Measurements from ENCODE around the gene ATP10A.

DNA sequence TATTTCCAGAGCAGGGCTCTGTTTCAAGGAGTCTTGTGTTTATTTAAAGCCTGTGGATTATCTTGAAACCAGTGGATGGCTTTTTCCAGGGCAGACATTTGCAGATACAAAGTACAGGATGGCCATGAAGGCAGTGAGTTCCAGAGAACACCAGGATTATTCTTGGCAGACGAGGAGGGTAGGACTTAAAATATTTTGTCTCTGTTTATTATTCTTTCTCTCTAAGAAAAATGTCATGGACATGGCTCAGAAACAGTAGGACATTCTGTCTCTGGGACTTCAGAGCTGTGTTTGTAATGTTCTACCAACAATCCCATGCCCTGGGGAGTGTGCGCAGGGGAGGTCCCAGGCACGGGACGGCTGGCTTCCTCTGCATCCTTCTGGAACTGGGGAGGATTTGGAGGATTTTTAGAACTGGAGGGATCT lies 125.9 kb downstream of the ATP10A start:
- TF ChIP-seq, protein P1, sequence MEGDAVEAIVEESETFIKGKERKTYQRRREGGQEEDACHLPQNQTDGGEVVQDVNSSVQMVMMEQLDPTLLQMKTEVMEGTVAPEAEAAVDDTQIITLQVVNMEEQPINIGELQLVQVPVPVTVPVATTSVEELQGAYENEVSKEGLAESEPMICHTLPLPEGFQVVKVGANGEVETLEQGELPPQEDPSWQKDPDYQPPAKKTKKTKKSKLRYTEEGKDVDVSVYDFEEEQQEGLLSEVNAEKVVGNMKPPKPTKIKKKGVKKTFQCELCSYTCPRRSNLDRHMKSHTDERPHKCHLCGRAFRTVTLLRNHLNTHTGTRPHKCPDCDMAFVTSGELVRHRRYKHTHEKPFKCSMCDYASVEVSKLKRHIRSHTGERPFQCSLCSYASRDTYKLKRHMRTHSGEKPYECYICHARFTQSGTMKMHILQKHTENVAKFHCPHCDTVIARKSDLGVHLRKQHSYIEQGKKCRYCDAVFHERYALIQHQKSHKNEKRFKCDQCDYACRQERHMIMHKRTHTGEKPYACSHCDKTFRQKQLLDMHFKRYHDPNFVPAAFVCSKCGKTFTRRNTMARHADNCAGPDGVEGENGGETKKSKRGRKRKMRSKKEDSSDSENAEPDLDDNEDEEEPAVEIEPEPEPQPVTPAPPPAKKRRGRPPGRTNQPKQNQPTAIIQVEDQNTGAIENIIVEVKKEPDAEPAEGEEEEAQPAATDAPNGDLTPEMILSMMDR (IDR thresholded peaks at IDR 0.05), result no peak
- no peak for TF ChIP-seq ELF1 (IDR thresholded peaks at IDR 0.05)
- TF ChIP-seq, protein P2, sequence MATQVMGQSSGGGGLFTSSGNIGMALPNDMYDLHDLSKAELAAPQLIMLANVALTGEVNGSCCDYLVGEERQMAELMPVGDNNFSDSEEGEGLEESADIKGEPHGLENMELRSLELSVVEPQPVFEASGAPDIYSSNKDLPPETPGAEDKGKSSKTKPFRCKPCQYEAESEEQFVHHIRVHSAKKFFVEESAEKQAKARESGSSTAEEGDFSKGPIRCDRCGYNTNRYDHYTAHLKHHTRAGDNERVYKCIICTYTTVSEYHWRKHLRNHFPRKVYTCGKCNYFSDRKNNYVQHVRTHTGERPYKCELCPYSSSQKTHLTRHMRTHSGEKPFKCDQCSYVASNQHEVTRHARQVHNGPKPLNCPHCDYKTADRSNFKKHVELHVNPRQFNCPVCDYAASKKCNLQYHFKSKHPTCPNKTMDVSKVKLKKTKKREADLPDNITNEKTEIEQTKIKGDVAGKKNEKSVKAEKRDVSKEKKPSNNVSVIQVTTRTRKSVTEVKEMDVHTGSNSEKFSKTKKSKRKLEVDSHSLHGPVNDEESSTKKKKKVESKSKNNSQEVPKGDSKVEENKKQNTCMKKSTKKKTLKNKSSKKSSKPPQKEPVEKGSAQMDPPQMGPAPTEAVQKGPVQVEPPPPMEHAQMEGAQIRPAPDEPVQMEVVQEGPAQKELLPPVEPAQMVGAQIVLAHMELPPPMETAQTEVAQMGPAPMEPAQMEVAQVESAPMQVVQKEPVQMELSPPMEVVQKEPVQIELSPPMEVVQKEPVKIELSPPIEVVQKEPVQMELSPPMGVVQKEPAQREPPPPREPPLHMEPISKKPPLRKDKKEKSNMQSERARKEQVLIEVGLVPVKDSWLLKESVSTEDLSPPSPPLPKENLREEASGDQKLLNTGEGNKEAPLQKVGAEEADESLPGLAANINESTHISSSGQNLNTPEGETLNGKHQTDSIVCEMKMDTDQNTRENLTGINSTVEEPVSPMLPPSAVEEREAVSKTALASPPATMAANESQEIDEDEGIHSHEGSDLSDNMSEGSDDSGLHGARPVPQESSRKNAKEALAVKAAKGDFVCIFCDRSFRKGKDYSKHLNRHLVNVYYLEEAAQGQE (IDR thresholded peaks at IDR 0.05; ENCODE audit: low read depth, low read length), result no peak
- TF ChIP-seq EP300 (IDR thresholded peaks at IDR 0.05; ENCODE audit: borderline replicate concordance in 1 of 2, low read depth in 1 of 2, low read length in 1 of 2), result no peak
- no peak for TF ChIP-seq MXI1 (IDR thresholded peaks at IDR 0.05; ENCODE audit: low read depth, low read length)
- TF ChIP-seq, protein P3, sequence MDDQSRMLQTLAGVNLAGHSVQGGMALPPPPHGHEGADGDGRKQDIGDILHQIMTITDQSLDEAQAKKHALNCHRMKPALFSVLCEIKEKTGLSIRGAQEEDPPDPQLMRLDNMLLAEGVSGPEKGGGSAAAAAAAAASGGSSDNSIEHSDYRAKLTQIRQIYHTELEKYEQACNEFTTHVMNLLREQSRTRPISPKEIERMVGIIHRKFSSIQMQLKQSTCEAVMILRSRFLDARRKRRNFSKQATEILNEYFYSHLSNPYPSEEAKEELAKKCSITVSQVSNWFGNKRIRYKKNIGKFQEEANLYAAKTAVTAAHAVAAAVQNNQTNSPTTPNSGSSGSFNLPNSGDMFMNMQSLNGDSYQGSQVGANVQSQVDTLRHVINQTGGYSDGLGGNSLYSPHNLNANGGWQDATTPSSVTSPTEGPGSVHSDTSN (IDR thresholded peaks at IDR 0.05), result no peak
- TF ChIP-seq NRF1 (IDR thresholded peaks at IDR 0.05; ENCODE audit: low read depth, low read length), result no peak
- TF ChIP-seq POLR2AphosphoS5 (IDR thresholded peaks at IDR 0.05; ENCODE audit: low read depth, low read length), result no peak
- TF ChIP-seq RFX5 (IDR thresholded peaks at IDR 0.05; ENCODE audit: low read length), result no peak
